Glutamatergic neuron (in vitro differentiated cells): Measurements from ENCODE around the gene MAP3K20. TPM values are rescaled to one million over a fixed set of nuclear protein-coding genes. Genes with fewer than 3 reads are reported as not detected.

Experiments
- DNase-seq: peaks from one replicate; pipeline ENCODE4 v3.0.0; 2022
- H3K27ac Mint-ChIP-seq: one replicate; pipeline ENCODE4 v1.8.0; 2020; ENCODE audit warnings: mild to moderate bottlenecking, mixed read lengths, inconsistent platforms; ENCODE audit not compliant: unreplicated experiment
- H3K27me3 Mint-ChIP-seq: one replicate; pipeline ENCODE4 v1.8.0; 2020; ENCODE audit warnings: mild to moderate bottlenecking, moderate library complexity, mixed read lengths, inconsistent platforms; ENCODE audit not compliant: unreplicated experiment
- H3K36me3 Mint-ChIP-seq: one replicate; pipeline ENCODE4 v1.8.0; 2020; ENCODE audit warnings: mild to moderate bottlenecking, mixed read lengths, inconsistent platforms; ENCODE audit not compliant: unreplicated experiment
- H3K4me1 Mint-ChIP-seq: one replicate; pipeline ENCODE4 v1.8.0; 2020; ENCODE audit warnings: mild to moderate bottlenecking, low read depth, mixed read lengths, inconsistent platforms; ENCODE audit not compliant: unreplicated experiment
- H3K4me3 Mint-ChIP-seq: one replicate; pipeline ENCODE4 v1.8.0; 2020; ENCODE audit warnings: mild to moderate bottlenecking, mixed read lengths, inconsistent platforms; ENCODE audit not compliant: unreplicated experiment
- H3K9me3 Mint-ChIP-seq: one replicate; pipeline ENCODE4 v1.8.0; 2020; ENCODE audit warnings: mild to moderate bottlenecking, moderate library complexity, mixed read lengths, inconsistent platforms; ENCODE audit not compliant: unreplicated experiment
- total RNA-seq: library from RNA; stranded (reverse); fragmentation: NEBNext Ultra II Directional; extraction: Animal tissue kit (Norgen Biotek cat#: 25700); gene quantifications from one replicate; pipeline ENCODE4 v1.2.1, GENCODE V29; 2021; ENCODE audit not compliant: unreplicated experiment
- TF ChIP-seq, protein P1 (sequence below): fragments of 200-600 bp; sonication (generic); IDR thresholded peaks from one replicate; pipeline ENCODE4 v1.5.0; 2021; ENCODE audit not compliant: partially characterized antibody, unreplicated experiment

The MAP3K20 gene
- total RNA-seq, 1 donor from 2014 or later: 0.76 TPM

DNA sequence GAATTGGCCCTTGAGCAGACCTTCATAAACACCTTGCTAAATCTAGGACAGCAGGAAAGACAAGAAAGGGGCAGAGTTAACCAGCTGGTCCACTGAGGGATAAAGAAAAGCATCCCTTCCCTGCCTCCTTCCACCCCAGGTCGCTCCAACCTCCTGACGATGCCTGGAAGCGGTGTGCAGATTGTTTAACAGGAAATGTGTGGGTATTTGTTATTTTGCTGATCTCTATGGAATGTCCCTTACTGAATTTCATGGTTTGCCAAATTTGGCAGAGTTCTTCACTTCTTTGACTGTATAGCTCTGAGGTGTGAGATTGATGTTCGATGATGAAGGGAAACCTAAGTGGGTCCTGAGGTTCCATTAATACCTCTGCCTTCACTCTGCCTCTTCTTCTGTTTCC lies 72.9 kb downstream of the MAP3K20 start:
- Mint-ChIP-seq H3K9me3 (no peaks in the 10 kb centered on the region), H3K27ac (no peak overlapping the region), H3K4me3 (no peak overlapping the region), H3K36me3 (no peaks in the 10 kb centered on the region), H3K27me3 (no peaks in the 10 kb centered on the region), H3K4me1 (no peaks in the 10 kb centered on the region)
- TF ChIP-seq, protein P1, sequence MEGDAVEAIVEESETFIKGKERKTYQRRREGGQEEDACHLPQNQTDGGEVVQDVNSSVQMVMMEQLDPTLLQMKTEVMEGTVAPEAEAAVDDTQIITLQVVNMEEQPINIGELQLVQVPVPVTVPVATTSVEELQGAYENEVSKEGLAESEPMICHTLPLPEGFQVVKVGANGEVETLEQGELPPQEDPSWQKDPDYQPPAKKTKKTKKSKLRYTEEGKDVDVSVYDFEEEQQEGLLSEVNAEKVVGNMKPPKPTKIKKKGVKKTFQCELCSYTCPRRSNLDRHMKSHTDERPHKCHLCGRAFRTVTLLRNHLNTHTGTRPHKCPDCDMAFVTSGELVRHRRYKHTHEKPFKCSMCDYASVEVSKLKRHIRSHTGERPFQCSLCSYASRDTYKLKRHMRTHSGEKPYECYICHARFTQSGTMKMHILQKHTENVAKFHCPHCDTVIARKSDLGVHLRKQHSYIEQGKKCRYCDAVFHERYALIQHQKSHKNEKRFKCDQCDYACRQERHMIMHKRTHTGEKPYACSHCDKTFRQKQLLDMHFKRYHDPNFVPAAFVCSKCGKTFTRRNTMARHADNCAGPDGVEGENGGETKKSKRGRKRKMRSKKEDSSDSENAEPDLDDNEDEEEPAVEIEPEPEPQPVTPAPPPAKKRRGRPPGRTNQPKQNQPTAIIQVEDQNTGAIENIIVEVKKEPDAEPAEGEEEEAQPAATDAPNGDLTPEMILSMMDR: no peak
- no peak for DNase-seq

DNA sequence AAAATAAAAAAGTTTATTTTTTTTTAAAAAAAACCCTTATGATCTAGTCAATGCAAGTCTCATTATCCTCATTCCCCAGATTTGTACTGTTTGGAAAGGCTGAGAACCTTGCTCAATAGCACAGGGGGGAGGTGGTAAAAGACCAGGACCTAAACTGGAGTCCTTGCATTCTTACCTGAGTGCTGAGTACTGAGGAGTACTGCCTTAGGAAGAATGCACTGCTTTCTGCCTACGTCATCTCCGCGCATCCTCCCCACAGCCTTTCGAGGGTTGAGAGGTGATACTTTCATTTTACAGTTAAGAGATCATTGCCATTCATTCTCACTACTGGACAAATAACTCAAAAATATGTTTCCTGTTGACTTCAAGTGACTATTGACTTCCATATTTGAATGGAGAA lies 73.8 kb downstream of the MAP3K20 start:
- Mint-ChIP-seq H3K9me3 (no peaks in the 10 kb centered on the region), H3K4me3 (no peak overlapping the region), H3K27ac (no peak overlapping the region), H3K4me1 (no peaks in the 10 kb centered on the region), H3K27me3 (no peaks in the 10 kb centered on the region), H3K36me3 (no peaks in the 10 kb centered on the region)
- DNase-seq: no peak
- TF ChIP-seq, protein P1: no peak

DNA sequence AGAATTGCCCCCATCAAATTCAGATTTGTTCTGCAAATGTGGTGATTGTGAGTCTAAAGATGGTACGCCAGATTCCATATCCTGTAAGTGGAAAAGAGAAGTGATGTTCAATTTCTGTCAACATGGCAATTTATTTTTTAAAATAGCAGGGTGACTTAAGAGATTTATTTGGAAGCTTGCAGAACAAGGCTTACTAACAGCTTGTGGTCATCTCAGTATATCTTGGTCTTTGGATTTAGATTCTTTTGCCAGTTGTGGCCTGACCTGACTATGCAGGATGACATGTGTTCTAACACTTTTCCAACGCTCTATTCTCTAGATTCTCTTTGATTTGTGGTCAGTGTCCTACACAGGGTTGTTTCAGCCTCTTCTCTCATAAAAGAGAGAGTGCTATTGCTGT lies 74.4 kb downstream of the MAP3K20 start:
- Mint-ChIP-seq H3K4me1 (no peaks in the 10 kb centered on the region), H3K27me3 (no peaks in the 10 kb centered on the region), H3K36me3 (no peaks in the 10 kb centered on the region), H3K9me3 (no peaks in the 10 kb centered on the region), H3K27ac (no peak overlapping the region), H3K4me3 (no peak overlapping the region)
- DNase-seq: no peak
- TF ChIP-seq, protein P1: no peak

DNA sequence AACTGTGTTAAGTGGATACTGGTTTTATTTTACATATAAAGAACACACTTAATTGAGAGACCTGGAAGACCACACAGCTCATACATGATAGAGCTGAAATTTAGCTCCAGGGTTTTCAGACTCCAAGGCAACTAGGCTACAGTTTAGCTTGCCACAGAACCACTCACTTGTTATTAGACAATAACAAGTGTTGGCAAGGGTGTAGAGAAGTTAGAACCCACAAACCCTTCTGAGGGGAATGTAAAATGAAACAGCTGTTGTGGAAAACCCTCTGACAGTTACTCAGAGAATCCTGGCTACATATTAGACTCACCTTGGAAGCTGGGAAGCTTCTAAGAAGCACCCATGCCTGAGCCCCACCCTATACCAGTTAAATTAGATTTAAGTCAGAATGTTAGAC lies 75.3 kb downstream of the MAP3K20 start:
- Mint-ChIP-seq H3K4me1 (no peaks in the 10 kb centered on the region), H3K4me3 (no peak overlapping the region), H3K9me3 (no peaks in the 10 kb centered on the region), H3K36me3 (peaks cover under 1% of the 10 kb centered on the region), H3K27me3 (no peaks in the 10 kb centered on the region), H3K27ac (no peak overlapping the region)
- DNase-seq: no peak
- TF ChIP-seq, protein P1: no peak

DNA sequence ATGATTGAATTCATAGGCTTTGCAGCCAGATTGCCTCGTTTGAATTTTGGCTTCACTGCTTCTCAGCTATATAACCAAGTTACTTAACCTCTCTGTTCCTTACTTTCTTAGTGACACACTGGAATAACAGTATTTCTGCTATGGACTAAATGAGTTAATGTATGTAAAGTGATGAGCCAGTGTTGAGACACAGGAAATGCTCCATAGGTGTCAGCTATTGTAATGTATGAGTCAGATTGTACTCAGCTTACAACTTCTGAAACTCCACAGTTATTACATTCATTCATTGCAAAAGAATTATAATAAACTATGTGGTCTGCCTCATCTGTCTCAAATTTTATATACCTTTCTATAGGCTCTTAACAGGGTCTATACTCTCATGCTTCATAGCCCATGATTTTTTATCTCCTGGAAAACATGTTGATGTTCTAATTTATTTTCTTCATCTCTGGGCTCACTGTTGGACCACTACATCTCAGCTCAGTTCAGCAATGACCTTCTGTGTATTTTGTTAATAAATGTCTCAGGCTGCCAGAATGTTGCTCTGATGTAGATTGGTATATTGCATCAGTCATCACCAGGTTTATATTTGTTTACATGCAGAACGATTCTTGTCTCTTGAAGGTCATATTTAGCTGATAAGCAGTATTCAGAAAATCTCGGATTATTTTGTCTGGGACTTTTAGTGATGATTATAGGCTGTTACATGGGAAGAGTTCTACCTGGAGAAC lies 76.2 kb downstream of the MAP3K20 start:
- no peak for DNase-seq
- TF ChIP-seq, protein P1: no peak
- Mint-ChIP-seq H3K36me3 (peaks cover 6% of the 10 kb centered on the region), H3K27ac (no peak overlapping the region), H3K9me3 (no peaks in the 10 kb centered on the region), H3K4me3 (no peak overlapping the region), H3K27me3 (no peaks in the 10 kb centered on the region), H3K4me1 (no peaks in the 10 kb centered on the region)
